Measurements from ENCODE around the gene GLI3.

GRCh38 chr7:42161110-42161509 lies 75.9 kb downstream of the GLI3 start:
- TF ChIP-seq CTCF (IDR thresholded peaks at IDR 0.05) (no peak), POLR2A (IDR thresholded peaks at IDR 0.05) (no peak)
